ENCODE data around the gene JAK1. TPM values are rescaled to one million over a fixed set of nuclear protein-coding genes. Genes with fewer than 3 reads are reported as not detected.

The JAK1 gene
- total and polyA plus RNA-seq, 11 donors: 20.5 to 189 (median 94.8) TPM

GRCh38 chr1:64909031-64909430, 57.3 kb downstream of the JAK1 start:
- intact Hi-C loops (cut with DNase I): loop anchor here in 1 of 10 donors (1.0 kb wide), 1 partner anchor 9 kb away; no protein-coding TSS in a partner anchor
- Histone ChIP-seq H3K4me1 (peaks cover 0 to 72% (median 32%) of the 10 kb centered on the region in 12 donors), H3K9me3 (no peaks in the 10 kb centered on the region), H3K27me3 (no peaks in the 10 kb centered on the region), H3K27ac (no peak overlapping the region), H3K36me3 (no peaks in the 10 kb centered on the region), H3K4me3 (no peak overlapping the region)
- DNase-seq (no peak), ATAC-seq (peak in 1 of 4 donors; percentile 41)
- TF ChIP-seq CTCF (IDR thresholded peaks at IDR 0.05) (no peak), POLR2A (IDR thresholded peaks at IDR 0.05) (no peak)
- 60 to 71% (median 67%) methylated on average over 7 of the region's 7 CpGs for WGBS, 4 donors

- H3K36me3 ChIP-seq: no peaks in the 10 kb centered on the region
- 91 to 99% (median 95%) methylated on average over 1 of the region's 1 CpG for WGBS, 4 donors
- ATAC-seq (no peak), DNase-seq (no peak)
- H3K9me3 ChIP-seq: no peaks in the 10 kb centered on the region
- peaks cover 0 to 68% (median 30%) of the 10 kb centered on the region in 12 donors for H3K4me1 ChIP-seq
- no peak overlapping the region for H3K27ac ChIP-seq
- TF ChIP-seq CTCF (IDR thresholded peaks at IDR 0.05): no peak
- TF ChIP-seq POLR2A (IDR thresholded peaks at IDR 0.05): no peak
- no peak overlapping the region for H3K4me3 ChIP-seq
- H3K27me3 ChIP-seq: no peaks in the 10 kb centered on the region
- intact Hi-C loops (cut with DNase I): no loop called here
Measured at GRCh38 chr1:64908575-64908974, 57.8 kb downstream of the JAK1 start.

- ATAC-seq: no peak
- intact Hi-C loops (cut with DNase I): no loop called here
- no peaks in the 10 kb centered on the region for H3K9me3 ChIP-seq
- no peaks in the 10 kb centered on the region for H3K27me3 ChIP-seq
- TF ChIP-seq CTCF (IDR thresholded peaks at IDR 0.05) (no peak), POLR2A (IDR thresholded peaks at IDR 0.05) (no peak)
- H3K36me3 ChIP-seq: no peaks in the 10 kb centered on the region
- DNase-seq: no peak
- H3K4me1 ChIP-seq: peaks cover 0 to 62% (median 23%) of the 10 kb centered on the region in 12 donors
- WGBS, 4 donors: 93 to 98% (median 96%) methylated on average over 3 of the region's 3 CpGs
- H3K4me3 ChIP-seq: no peak overlapping the region
- no peak overlapping the region for H3K27ac ChIP-seq
Measured at GRCh38 chr1:64906447-64906846, 59.9 kb downstream of the JAK1 start.

GRCh38 chr1:64903593-64903992, 62.8 kb downstream of the JAK1 start:
- Histone ChIP-seq H3K9me3 (no peaks in the 10 kb centered on the region), H3K4me3 (no peak overlapping the region), H3K27ac (no peak overlapping the region), H3K36me3 (no peaks in the 10 kb centered on the region), H3K4me1 (peaks cover 0 to 59% (median 27%) of the 10 kb centered on the region in 12 donors), H3K27me3 (no peaks in the 10 kb centered on the region)
- 22 to 27% (median 23%) methylated on average over 1 of the region's 1 CpG for WGBS, 4 donors
- intact Hi-C loops (cut with DNase I): no loop called here
- no peak for TF ChIP-seq CTCF (IDR thresholded peaks at IDR 0.05)
- no peak for TF ChIP-seq POLR2A (IDR thresholded peaks at IDR 0.05)
- DNase-seq (no peak), ATAC-seq (no peak)
